HS-5 (cell line): ENCODE data around the gene ZIM2.
"Not testable (repeated sequence)": the region's sequence is repeated elsewhere in the genome, so short reads cannot be mapped to it uniquely, and the experiment has no call there.

ENCODE experiments used
- DNase-seq: peaks from one replicate; pipeline ENCODE4 v3.0.0-alpha.2; 2012; ENCODE audit warnings: low read depth

The ZIM2 gene

GRCh38 chr19:56840451-56841192, at the start of gene ZIM2, which contains the start of gene PEG3:
Gene ZIM2 (minus strand): TSS chr19:56840726. CDS start chr19:56824277, 16,449 bp downstream.
Gene PEG3 (minus strand): TSS chr19:56840726. CDS start chr19:56824655, 16,071 bp downstream.
- DNase-seq = no peak

- no peak for DNase-seq
Measured at GRCh38 chr19:56885173-56885985, 44.9 kb upstream of the ZIM2 start.

- no peak for DNase-seq
Measured at GRCh38 chr19:56884441-56884840, 43.9 kb upstream of the ZIM2 start.

GRCh38 chr19:56880592-56881190, 40.2 kb upstream of the ZIM2 start:
- no peak for DNase-seq

- no peak for DNase-seq
Measured at GRCh38 chr19:56877069-56877715, 36.7 kb upstream of the ZIM2 start.

GRCh38 chr19:56875717-56876116, 35.2 kb upstream of the ZIM2 start:
- DNase-seq = no peak

- no peak for DNase-seq
Measured at GRCh38 chr19:56874530-56874929, 34.0 kb upstream of the ZIM2 start.

GRCh38 chr19:56873493-56873892, 33.0 kb upstream of the ZIM2 start:
- DNase-seq = no peak

GRCh38 chr19:56869886-56870285, 29.4 kb upstream of the ZIM2 start:
- DNase-seq = no peak

GRCh38 chr19:56868446-56868845, 27.9 kb upstream of the ZIM2 start:
- DNase-seq = no peak

GRCh38 chr19:56866538-56866937, 26.0 kb upstream of the ZIM2 start:
- no peak for DNase-seq

- no peak for DNase-seq
Measured at GRCh38 chr19:56864443-56865125, 24.1 kb upstream of the ZIM2 start.

- DNase-seq = no peak
Measured at GRCh38 chr19:56862741-56863140, 22.2 kb upstream of the ZIM2 start.

- not testable (repeated sequence) for DNase-seq
Measured at GRCh38 chr19:56860409-56860808, 19.9 kb upstream of the ZIM2 start.

GRCh38 chr19:56858026-56858425, 17.5 kb upstream of the ZIM2 start:
- DNase-seq = no peak

GRCh38 chr19:56856822-56857221, 16.3 kb upstream of the ZIM2 start:
- DNase-seq = no peak

GRCh38 chr19:56852361-56852760, 11.8 kb upstream of the ZIM2 start:
- DNase-seq = not testable (repeated sequence)

- DNase-seq = no peak
Measured at GRCh38 chr19:56848166-56848565, 7.6 kb upstream of the ZIM2 start.

GRCh38 chr19:56842412-56842811, 1.9 kb upstream of the ZIM2 start:
- DNase-seq = no peak

GRCh38 chr19:56841193-56841543, 642 bp upstream of the ZIM2 start:
- no peak for DNase-seq

- peak; percentile 62 for DNase-seq
Measured at GRCh38 chr19:56839652-56840450, 675 bp downstream of the ZIM2 start.
